Measurements from ENCODE around the gene KCNK10.

DNA sequence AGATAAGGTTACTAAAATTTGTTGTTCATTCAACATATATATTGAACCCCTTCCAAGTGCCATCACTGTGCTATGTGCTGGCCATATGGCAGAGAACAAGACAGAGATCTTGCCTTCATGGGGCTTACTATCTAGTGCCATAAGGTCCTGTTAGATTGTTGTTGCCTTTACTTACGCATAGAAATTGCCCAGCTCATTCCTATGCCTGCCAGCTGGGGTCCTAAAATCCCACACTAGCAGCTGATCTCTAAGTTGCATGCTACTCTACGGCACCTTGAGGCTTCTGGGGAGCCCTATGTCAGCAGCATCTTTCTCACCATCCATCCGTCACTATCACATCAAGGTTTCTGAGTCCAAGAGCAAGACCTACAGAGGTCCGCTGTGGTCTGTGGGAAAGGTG is 1.4 kb upstream of the KCNK10 start:
- TF ChIP-seq, protein P1, sequence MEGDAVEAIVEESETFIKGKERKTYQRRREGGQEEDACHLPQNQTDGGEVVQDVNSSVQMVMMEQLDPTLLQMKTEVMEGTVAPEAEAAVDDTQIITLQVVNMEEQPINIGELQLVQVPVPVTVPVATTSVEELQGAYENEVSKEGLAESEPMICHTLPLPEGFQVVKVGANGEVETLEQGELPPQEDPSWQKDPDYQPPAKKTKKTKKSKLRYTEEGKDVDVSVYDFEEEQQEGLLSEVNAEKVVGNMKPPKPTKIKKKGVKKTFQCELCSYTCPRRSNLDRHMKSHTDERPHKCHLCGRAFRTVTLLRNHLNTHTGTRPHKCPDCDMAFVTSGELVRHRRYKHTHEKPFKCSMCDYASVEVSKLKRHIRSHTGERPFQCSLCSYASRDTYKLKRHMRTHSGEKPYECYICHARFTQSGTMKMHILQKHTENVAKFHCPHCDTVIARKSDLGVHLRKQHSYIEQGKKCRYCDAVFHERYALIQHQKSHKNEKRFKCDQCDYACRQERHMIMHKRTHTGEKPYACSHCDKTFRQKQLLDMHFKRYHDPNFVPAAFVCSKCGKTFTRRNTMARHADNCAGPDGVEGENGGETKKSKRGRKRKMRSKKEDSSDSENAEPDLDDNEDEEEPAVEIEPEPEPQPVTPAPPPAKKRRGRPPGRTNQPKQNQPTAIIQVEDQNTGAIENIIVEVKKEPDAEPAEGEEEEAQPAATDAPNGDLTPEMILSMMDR (IDR thresholded peaks at IDR 0.05): no peak
- TF ChIP-seq POLR2A (IDR thresholded peaks at IDR 0.05): no peak
